Measurements from ENCODE around the gene IMMP2L.
"Not testable (repeated sequence)": the region's sequence is repeated elsewhere in the genome, so short reads cannot be mapped to it uniquely, and the experiment has no call there.

Gene IMMP2L

DNA sequence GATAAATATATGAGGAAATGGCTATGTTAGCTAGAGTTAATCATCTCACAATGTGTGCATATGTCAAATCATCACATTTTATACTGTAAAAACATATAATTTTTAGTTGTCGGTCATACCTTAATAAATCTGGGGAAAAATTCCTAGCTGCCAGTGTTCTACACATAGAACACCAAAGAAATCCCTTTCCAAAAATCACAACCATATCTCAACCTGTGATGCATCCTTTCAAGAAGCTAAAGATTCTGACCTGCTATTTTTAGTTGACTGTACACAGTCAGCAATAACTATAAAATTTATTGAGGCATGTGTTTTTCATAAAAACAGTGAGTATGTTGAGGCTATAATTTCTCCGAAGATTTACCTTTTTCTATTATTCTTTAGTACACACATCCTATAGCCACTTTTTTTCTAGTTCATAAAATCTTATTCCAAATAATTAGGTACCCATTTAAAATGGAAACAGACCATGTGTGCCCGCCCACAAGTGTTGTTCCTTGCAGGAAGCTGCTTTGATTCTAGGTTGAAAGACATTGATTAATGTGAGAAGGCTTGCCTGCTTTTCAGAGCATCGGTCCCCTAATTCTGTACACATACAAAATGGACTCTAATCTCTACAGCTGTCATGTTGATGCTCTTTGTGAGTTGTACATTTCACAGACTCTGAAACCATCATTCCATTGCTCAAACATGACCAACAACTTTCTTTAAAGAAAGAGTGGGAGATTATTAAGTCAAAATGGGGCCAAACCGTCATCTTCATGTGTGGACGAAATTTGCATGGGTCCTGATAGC is 588.9 kb downstream of the IMMP2L start:
- no peak for ATAC-seq (replicated peaks)
- H3K4me1 Mint-ChIP-seq (ENCODE audit: low read depth in 2 of 2) = peaks cover 4 to 9% of the 10 kb centered on the region in 2 donors
- H3K36me3 Mint-ChIP-seq (ENCODE audit: insufficient read depth) = no peaks in the 10 kb centered on the region
- no peak overlapping the region for H3K27ac Mint-ChIP-seq
- no peaks in the 10 kb centered on the region for H3K27me3 Mint-ChIP-seq
- H3K4me3 Mint-ChIP-seq = no peak overlapping the region
- H3K9me3 Mint-ChIP-seq = no peaks in the 10 kb centered on the region
- DNase-seq = no peak

DNA sequence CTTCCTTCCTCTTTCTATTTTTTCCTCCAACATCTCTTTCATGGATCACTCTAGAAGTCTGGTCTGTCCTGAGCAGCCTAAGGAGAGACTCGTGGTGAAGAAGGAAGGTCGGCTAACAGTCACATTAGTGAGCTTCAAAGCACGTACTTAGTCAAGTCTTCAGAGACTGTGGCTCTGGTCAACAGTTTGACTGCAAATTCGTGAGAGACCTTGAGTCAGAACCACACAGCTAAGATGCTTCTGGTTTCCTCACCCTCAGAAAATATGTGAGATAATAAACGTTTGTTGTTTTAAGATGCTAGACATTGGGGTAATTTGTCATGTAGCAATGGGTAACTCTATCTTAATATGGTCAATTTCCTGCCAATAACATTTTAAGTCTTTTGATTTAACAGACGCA is 597.5 kb downstream of the IMMP2L start:
- DNase-seq = no peak
- no peak for ATAC-seq (replicated peaks)
- Mint-ChIP-seq H3K27ac (no peak overlapping the region), H3K27me3 (no peaks in the 10 kb centered on the region), H3K4me1 (ENCODE audit: low read depth in 2 of 2) (no peaks in the 10 kb centered on the region), H3K4me3 (no peak overlapping the region), H3K36me3 (ENCODE audit: insufficient read depth) (no peaks in the 10 kb centered on the region), H3K9me3 (no peaks in the 10 kb centered on the region)

DNA sequence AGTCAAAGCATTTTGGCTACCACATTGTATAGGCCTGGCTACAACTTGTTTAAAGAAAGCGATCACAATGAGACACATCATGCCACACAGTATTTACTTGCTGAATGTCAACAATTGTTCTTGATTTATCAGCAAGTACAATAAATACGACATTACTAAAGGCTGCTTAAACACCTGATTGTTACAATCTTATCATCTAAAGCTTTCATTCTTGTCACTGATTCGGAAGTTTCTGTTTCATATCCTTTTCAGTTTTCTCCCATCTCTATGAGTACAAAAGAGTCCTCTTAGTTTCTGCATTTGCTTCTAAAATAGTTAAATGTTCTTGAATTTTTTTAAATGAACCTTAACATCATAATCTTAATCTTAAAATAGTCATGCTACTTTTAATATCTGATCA is 599.5 kb downstream of the IMMP2L start:
- Mint-ChIP-seq H3K27ac (no peak overlapping the region), H3K9me3 (peaks cover 0 to 1% of the 10 kb centered on the region in 2 donors), H3K4me3 (no peak overlapping the region), H3K36me3 (ENCODE audit: insufficient read depth) (no peaks in the 10 kb centered on the region), H3K4me1 (ENCODE audit: low read depth in 2 of 2) (no peaks in the 10 kb centered on the region), H3K27me3 (no peaks in the 10 kb centered on the region)
- DNase-seq (no peak), ATAC-seq (replicated peaks) (no peak)

DNA sequence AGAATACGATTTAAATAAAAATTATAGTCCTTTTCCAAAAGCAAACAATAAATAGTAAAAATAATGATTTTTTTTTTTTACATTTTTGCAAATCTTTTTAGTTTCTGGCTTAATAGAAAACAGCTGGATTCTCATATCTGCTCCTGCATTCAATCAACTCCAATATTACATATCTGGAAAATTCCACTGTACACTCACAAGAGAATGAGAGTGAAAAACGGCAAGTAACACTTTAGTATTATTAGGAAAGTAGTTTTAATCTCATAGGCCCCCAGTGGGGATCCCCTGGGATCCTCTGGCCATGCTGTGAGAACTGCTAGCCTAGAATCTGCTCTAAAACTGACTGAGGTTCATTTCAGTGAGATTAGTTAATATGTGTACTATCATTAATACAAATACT is 599.9 kb downstream of the IMMP2L start:
- ATAC-seq (replicated peaks) (no peak), DNase-seq (no peak)
- Mint-ChIP-seq H3K4me1 (ENCODE audit: low read depth in 2 of 2) (no peaks in the 10 kb centered on the region), H3K9me3 (peaks cover 0 to 4% of the 10 kb centered on the region in 2 donors), H3K27ac (no peak overlapping the region), H3K36me3 (ENCODE audit: insufficient read depth) (no peaks in the 10 kb centered on the region), H3K4me3 (no peak overlapping the region), H3K27me3 (no peaks in the 10 kb centered on the region)

DNA sequence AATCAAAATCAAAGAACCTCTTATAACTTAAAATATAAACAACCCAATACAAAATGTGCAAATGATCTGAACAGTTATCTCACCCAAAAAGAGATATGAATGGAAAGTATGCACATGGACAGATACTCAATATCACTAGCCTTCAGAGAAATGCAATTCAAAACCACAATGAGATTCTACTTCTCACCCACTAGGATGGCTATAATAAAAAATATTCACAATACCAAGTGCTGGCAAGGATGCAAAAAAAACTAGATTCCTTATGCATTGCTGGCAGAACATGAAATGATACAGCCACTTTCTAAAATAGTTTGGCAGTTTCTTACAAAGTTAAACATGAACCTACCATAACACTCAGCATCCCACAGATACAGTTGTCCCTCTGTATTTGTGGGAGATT is 601.5 kb downstream of the IMMP2L start:
- ATAC-seq (replicated peaks) (no peak), DNase-seq (no peak)
- Mint-ChIP-seq H3K9me3 (peaks cover 0 to 5% of the 10 kb centered on the region in 2 donors), H3K4me3 (no peak overlapping the region), H3K27me3 (no peaks in the 10 kb centered on the region), H3K27ac (no peak overlapping the region), H3K4me1 (ENCODE audit: low read depth in 2 of 2) (no peaks in the 10 kb centered on the region), H3K36me3 (ENCODE audit: insufficient read depth) (no peaks in the 10 kb centered on the region)

DNA sequence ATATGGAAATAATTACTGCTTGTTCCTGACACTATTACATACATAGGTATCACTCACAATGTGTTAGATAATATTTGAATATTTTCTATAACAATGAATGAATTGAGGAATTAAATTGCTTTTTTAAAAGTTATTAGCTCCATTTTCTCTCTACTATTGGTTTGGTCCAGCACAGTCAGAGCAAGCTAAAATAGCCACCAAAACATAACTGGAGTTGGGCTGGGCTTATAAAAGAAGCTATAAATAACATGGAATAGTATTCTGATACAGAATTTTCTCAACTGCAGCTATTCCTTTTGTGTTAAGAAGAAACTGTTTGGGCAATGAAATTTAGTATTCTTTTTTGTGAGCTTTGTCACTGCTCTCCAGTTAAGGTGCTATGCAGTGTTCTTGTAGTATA is 614.0 kb downstream of the IMMP2L start:
- no peak for DNase-seq
- Mint-ChIP-seq H3K27ac (no peak overlapping the region), H3K27me3 (no peaks in the 10 kb centered on the region), H3K9me3 (no peaks in the 10 kb centered on the region), H3K36me3 (ENCODE audit: insufficient read depth) (no peaks in the 10 kb centered on the region), H3K4me3 (no peak overlapping the region), H3K4me1 (ENCODE audit: low read depth in 2 of 2) (no peaks in the 10 kb centered on the region)
- no peak for ATAC-seq (replicated peaks)

DNA sequence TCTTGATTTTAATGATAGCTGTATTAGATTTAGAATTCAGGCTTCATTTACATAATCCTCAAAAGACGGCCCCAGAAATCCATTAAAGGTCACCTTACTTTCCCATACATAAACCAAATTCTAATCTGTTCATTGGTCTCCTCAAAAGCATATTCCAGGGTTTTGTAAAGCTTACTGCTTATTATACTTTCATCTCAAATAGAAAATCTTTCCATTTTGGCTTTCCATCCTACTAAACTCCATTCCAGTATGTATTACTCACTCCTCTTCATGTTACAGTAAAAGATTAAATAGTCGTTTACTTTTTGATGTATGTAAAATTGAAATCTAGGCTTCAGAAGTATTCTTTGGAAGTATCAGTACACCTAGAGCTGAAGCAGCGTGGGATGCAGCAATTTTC is 614.9 kb downstream of the IMMP2L start:
- DNase-seq (no peak), ATAC-seq (replicated peaks) (no peak)
- H3K9me3 Mint-ChIP-seq = no peaks in the 10 kb centered on the region
- H3K4me1 Mint-ChIP-seq (ENCODE audit: low read depth in 2 of 2) = no peaks in the 10 kb centered on the region
- no peak overlapping the region for H3K4me3 Mint-ChIP-seq
- H3K27me3 Mint-ChIP-seq = no peaks in the 10 kb centered on the region
- no peak overlapping the region for H3K27ac Mint-ChIP-seq
- no peaks in the 10 kb centered on the region for H3K36me3 Mint-ChIP-seq (ENCODE audit: insufficient read depth)

DNA sequence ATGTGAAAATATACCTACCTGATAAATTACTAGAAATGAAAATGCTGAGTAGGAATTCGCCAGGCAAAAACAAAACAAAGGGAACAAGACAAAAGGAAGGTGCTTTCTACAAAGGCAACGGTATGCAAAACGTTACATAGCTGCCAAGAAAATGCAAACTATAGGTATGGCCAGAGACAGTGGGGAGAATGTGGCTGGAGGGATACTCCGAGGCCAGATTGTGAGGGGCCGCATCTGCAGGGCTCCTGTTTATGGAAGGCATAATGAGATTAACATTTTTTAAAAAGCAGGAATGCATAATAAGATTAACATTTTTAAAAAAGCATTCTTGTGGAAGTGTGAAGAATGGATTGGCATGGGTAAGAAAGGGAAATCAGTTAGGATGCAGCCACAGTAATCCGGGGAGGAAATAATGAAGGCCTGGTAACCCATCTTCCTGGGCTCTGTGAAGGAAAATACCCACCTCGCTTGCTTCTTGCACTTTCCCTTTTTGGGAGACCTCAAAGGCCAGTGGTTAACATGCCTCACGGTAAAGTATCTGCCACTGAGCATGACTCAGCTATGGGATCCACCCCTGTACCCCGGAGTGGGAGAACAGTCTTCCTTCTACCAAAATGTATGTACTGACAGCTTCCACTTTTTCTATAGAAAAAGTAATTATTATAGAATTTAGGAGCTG is 617.2 kb downstream of the IMMP2L start:
- Mint-ChIP-seq H3K27me3 (no peaks in the 10 kb centered on the region), H3K27ac (no peak overlapping the region), H3K9me3 (no peaks in the 10 kb centered on the region), H3K4me3 (no peak overlapping the region), H3K36me3 (ENCODE audit: insufficient read depth) (no peaks in the 10 kb centered on the region), H3K4me1 (ENCODE audit: low read depth in 2 of 2) (no peaks in the 10 kb centered on the region)
- no peak for ATAC-seq (replicated peaks)
- DNase-seq = no peak

DNA sequence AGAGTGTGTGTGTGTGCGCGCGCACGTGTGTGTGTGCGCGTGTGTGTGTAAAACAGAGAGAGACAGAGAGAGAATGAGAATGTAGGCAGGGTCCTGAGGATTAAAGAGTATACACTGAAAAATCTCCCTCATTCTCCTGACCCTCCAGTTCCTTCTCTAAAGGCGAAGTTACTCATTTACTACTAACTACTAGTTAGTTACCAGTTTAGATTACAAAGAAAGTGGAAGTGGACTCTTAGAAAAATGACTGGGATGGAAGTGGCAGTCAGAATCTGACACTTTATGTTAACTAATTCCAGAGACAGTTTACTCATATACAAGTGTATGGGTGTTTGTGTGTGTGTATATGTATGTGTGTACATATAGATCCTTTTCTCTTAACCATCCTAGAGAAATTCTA is 617.8 kb downstream of the IMMP2L start:
- Mint-ChIP-seq H3K4me3 (no peak overlapping the region), H3K4me1 (ENCODE audit: low read depth in 2 of 2) (no peaks in the 10 kb centered on the region), H3K9me3 (no peaks in the 10 kb centered on the region), H3K36me3 (ENCODE audit: insufficient read depth) (no peaks in the 10 kb centered on the region), H3K27me3 (no peaks in the 10 kb centered on the region), H3K27ac (no peak overlapping the region)
- DNase-seq = no peak
- ATAC-seq (replicated peaks) = no peak

DNA sequence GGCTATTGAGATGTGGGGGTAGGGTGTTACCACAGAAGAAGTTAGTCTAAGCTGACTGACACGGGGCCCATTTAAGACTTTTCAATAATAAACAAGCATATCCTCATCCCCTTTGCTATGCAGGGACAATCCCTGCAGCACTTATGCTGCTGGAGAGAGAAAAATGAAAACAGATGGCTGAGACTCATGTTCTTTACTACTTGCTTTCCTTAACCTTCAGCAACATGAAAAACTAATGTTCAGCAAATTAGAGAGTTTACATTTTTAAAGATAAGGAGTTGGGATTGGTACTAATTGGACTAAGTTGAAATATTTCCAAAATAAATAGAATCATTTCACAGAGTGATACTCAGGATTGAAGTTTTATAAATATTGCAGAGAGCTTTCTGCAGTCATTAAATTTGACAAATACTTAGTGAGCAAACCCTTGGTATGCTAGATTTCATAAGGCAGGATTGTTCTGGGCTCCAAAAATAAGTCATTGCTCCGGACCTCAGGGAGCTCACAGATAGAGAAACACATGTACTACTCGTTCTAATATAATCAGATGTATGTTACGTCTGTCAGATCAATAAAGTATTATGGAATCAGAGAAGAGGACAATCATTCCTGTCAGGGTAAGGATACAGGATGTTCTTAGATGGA is 618.5 kb downstream of the IMMP2L start:
- DNase-seq (no peak), ATAC-seq (replicated peaks) (no peak)
- Mint-ChIP-seq H3K27me3 (no peaks in the 10 kb centered on the region), H3K4me3 (no peak overlapping the region), H3K27ac (no peak overlapping the region), H3K36me3 (ENCODE audit: insufficient read depth) (no peaks in the 10 kb centered on the region), H3K9me3 (no peaks in the 10 kb centered on the region), H3K4me1 (ENCODE audit: low read depth in 2 of 2) (no peaks in the 10 kb centered on the region)

DNA sequence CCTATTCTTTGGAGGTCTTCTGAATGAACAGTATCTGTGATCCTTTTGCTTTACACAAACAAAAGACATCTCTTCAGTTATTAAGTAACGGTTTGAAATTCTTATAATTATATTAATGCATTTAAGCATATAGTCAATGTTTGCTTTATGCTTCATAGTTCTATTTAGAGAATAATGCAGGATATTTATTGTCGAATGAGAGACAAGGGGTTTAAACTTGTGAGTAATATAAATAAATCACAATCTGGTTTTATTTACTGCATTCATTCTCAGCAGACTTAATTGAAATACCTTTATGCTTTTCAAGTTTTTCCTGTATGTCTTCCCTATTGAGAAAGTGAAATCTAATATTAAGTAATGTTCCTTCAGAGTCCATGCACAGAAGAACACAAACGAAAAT is 620.9 kb downstream of the IMMP2L start:
- no peaks in the 10 kb centered on the region for H3K27me3 Mint-ChIP-seq

DNA sequence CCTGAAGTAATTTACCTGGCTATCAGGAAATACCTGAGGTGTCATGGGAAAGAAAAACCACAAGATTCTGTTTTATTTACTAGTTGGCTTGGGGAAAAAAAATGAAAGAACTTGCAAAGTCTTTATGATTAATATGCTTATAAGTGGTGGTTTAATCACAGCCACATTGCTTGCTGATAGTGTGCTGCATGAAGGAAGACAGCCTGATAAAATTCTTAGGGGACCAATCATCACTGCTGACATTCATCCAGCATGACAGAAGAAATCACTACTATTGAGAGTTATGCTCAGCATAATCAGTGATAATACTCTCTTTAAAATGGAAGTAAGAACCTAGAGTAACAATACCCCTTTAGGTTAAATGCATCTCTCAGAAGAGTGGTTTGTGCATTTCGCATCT is 621.5 kb downstream of the IMMP2L start:
- Mint-ChIP-seq H3K27me3 (no peaks in the 10 kb centered on the region), H3K4me1 (ENCODE audit: low read depth in 2 of 2) (no peaks in the 10 kb centered on the region), H3K27ac (no peak overlapping the region), H3K9me3 (no peaks in the 10 kb centered on the region), H3K4me3 (no peak overlapping the region), H3K36me3 (ENCODE audit: insufficient read depth) (no peaks in the 10 kb centered on the region)
- no peak for DNase-seq
- no peak for ATAC-seq (replicated peaks)

More for the DNA sequence above, 620.9 kb downstream of the IMMP2L start:
- ATAC-seq (replicated peaks) = no peak
- no peaks in the 10 kb centered on the region for H3K9me3 Mint-ChIP-seq
- no peaks in the 10 kb centered on the region for H3K36me3 Mint-ChIP-seq (ENCODE audit: insufficient read depth)
- no peak overlapping the region for H3K4me3 Mint-ChIP-seq
- no peaks in the 10 kb centered on the region for H3K4me1 Mint-ChIP-seq (ENCODE audit: low read depth in 2 of 2)
- no peak overlapping the region for H3K27ac Mint-ChIP-seq
- no peak for DNase-seq

DNA sequence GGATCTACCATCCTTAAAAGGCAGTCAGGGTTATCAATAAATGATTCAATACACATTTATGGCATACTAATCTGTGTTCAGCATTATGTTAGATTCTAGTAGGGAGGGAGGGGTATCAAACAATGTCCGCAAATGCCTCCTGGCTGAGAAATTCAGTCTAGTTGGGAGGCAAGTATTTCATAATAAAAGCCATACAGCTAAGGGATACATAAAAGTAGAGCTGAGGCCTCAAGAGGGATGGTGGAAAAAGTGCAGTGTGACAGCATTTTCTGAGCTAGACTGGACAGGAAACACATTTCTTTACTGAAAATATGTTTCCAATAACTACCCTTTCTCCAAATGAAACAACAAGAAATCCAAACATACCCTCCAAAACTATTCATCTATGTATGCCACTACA is 624.1 kb downstream of the IMMP2L start:
- H3K36me3 Mint-ChIP-seq (ENCODE audit: insufficient read depth) = no peaks in the 10 kb centered on the region
- H3K4me3 Mint-ChIP-seq = no peak overlapping the region
- H3K4me1 Mint-ChIP-seq (ENCODE audit: low read depth in 2 of 2) = no peaks in the 10 kb centered on the region
- no peak for ATAC-seq (replicated peaks)
- no peak for DNase-seq
- no peak overlapping the region for H3K27ac Mint-ChIP-seq
- no peaks in the 10 kb centered on the region for H3K27me3 Mint-ChIP-seq
- H3K9me3 Mint-ChIP-seq = peaks cover 0 to 2% of the 10 kb centered on the region in 2 donors

DNA sequence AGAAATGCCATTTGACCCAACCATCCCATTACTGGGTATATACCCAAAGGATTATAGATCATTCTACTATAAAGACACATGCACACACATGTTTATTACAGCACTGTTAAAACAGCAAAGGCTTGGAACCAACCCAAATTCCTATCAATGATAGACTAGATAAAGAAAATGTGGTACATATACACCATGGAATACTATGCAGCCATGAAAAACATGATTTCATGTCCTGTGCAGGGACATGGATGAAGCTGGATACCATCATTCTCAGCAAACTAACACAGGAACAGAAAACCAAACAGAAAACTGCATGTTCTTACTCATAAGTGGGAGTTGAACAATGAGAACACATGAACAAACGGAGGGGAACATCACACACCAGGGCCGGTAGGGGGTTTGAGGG is 625.6 kb downstream of the IMMP2L start:
- not testable (repeated sequence) for H3K36me3 Mint-ChIP-seq (ENCODE audit: insufficient read depth); DNase-seq; H3K9me3 Mint-ChIP-seq; ATAC-seq (replicated peaks); H3K27me3 Mint-ChIP-seq; H3K4me3 Mint-ChIP-seq; H3K27ac Mint-ChIP-seq; H3K4me1 Mint-ChIP-seq (ENCODE audit: low read depth in 2 of 2)

Data from effector memory CD8-positive, alpha-beta T cell (primary cell).